Muscle layer of colon (tissue), 2 donors: ENCODE data around the gene AGBL1.

Experiments
- H3K27ac ChIP-seq: one replicate; pipeline ENCODE4 v1.7.0; 2013; ENCODE audit warnings: low read depth, mild to moderate bottlenecking, low read length, moderate library complexity
- H3K27me3 ChIP-seq, 2 donors: one replicate each; pipeline ENCODE4 v1.7.0; 2013; ENCODE audit warnings: low read length in 2 of 2, mild to moderate bottlenecking in 2 of 2; ENCODE audit not compliant: insufficient read depth in 2 of 2, control insufficient read depth in 1 of 2
- H3K36me3 ChIP-seq: one replicate; pipeline ENCODE4 v1.7.0; 2013; ENCODE audit warnings: mild to moderate bottlenecking, low read length; ENCODE audit not compliant: insufficient read depth
- H3K4me1 ChIP-seq: one replicate; pipeline ENCODE4 v1.7.0; 2013; ENCODE audit warnings: mild to moderate bottlenecking, low read length; ENCODE audit not compliant: insufficient read depth
- H3K4me3 ChIP-seq, 2 donors: one replicate each; pipeline ENCODE4 v1.7.0; 2013; ENCODE audit warnings: low read length in 2 of 2, low read depth in 1 of 2, mild to moderate bottlenecking in 1 of 2, moderate library complexity in 1 of 2
- H3K9ac ChIP-seq: one replicate; pipeline ENCODE4 v1.7.0; 2013; ENCODE audit warnings: low read length
- H3K9me3 ChIP-seq: one replicate; pipeline ENCODE4 v1.7.0; 2013; ENCODE audit warnings: mild to moderate bottlenecking, low read length
- donor health status: abdominal sarcoma.
- donor health status: Adenocarcinoma of cecum.

The AGBL1 gene

DNA sequence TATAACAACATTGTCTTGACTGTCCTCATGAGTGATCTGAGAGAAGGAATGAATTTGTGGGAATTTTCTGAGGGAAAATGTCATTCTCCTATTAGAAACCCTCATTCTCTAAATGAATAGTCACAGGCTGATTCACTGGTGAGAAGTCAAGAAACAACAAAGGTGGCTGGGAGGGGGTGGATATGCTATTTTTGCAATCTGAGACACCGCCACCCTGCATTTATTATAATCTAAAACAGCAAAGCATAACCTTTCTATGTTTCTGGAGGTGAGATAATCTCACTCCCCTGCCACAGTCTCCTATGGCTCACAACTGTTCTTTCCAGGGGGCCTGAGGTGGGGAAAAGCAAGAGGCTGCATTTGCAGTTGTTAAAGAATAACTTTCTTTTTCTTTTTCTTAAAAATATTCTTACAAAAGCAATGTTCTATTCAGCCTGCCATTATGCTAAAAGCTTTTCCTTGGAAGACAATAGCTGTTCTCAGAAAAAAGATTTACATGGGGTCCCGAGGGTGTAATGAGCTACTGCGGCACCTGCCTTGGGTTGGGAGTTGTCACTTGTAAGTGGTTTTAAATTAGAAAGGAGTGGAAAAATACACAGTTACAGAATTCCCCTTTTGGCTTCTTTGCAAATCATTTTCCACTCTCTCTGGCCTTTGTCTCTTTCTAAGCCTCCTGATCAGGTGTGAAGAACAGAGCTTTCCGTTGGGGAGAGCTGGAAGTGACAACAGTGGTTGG is 220.9 kb downstream of the AGBL1 start:
- Histone ChIP-seq H3K36me3 (no peaks in the 10 kb centered on the region), H3K4me3 (no peak overlapping the region), H3K4me1 (no peaks in the 10 kb centered on the region), H3K9ac (no peak overlapping the region), H3K27ac (no peak overlapping the region), H3K9me3 (no peaks in the 10 kb centered on the region), H3K27me3 (no peaks in the 10 kb centered on the region)

DNA sequence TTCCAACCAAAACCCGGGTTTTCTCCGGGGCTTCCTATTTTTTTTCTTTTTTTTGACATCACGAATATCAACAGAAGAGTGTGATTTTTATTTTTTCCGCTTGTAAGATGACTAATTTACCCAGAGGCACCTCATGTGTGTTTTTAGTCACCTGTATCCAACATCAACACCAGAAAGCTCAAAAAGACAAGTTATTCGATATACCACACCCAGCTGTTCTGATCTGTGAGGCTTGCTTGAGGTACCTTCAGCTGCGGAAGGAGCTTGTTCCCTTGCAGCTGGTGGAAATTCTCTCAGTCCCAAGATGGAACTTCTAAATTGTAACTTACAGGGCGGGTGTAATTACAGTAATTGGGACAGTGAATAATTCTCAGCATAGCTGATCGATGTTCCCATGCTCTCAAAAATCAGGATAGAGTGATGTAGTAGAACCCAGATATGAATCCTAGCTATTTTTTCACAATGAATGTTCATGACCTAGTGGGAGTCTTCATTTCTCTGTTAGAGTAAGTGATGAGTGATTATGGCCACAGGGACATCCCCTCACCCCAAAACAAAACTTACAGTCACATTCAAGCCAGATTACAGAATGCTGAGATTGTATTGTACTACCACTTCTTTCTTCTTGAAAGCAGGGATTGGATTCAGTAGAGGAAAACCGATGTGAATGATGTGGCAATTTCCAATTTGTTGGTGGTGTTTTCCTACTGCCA is 232.1 kb downstream of the AGBL1 start:
- H3K4me3 ChIP-seq, result no peak overlapping the region
- no peak overlapping the region for H3K27ac ChIP-seq
- no peaks in the 10 kb centered on the region for H3K27me3 ChIP-seq
- H3K36me3 ChIP-seq, result no peaks in the 10 kb centered on the region
- no peak overlapping the region for H3K9ac ChIP-seq
- H3K9me3 ChIP-seq, result no peaks in the 10 kb centered on the region
- no peaks in the 10 kb centered on the region for H3K4me1 ChIP-seq

DNA sequence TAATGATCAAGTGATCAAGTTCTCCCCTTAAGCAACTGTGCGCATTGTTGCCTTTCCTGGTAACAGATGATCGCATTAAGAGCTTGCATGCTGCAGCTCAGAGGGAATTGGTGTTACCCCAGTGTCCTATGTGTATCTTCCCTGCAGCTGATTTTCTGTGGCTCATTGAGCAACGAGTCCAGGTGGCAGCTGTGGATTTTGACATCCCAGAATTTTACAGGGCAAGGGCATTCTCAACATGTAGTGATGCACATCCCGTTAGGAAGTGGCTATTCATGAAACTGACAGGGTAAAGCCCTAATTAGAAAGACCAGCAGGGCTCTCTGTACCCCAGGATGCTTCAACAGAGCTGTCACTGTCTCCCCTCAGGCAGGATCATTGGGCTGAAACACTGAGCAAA is 232.8 kb downstream of the AGBL1 start:
- Histone ChIP-seq H3K36me3 (no peaks in the 10 kb centered on the region), H3K4me3 (no peak overlapping the region)

DNA sequence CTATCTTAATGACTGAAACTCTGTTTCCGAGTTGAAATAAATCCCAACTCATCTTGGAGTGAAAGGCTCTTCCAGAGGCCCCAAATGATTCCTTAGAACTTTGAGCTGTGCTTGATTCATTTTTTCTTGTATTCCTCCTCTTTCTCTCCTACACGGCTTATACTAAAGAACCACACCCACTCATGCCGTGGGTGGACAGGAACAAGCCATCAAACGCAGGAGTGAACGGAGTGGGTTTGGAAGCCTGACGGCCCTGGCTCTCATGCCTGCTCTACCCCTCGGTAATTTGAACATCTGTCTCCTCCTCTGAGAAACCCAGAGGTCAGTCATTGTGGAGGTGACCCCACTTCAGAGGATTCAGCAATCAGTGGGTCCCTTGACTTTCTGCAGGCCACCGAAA is 236.5 kb downstream of the AGBL1 start:
- H3K27ac ChIP-seq, result no peak overlapping the region
- no peaks in the 10 kb centered on the region for H3K36me3 ChIP-seq
- no peaks in the 10 kb centered on the region for H3K27me3 ChIP-seq
- H3K4me3 ChIP-seq, result no peak overlapping the region
- H3K9ac ChIP-seq, result no peak overlapping the region
- no peaks in the 10 kb centered on the region for H3K9me3 ChIP-seq
- no peaks in the 10 kb centered on the region for H3K4me1 ChIP-seq

More for the DNA sequence above, 232.8 kb downstream of the AGBL1 start:
- Histone ChIP-seq H3K27me3 (no peaks in the 10 kb centered on the region), H3K9me3 (no peaks in the 10 kb centered on the region), H3K9ac (no peak overlapping the region), H3K27ac (no peak overlapping the region), H3K4me1 (no peaks in the 10 kb centered on the region)

DNA sequence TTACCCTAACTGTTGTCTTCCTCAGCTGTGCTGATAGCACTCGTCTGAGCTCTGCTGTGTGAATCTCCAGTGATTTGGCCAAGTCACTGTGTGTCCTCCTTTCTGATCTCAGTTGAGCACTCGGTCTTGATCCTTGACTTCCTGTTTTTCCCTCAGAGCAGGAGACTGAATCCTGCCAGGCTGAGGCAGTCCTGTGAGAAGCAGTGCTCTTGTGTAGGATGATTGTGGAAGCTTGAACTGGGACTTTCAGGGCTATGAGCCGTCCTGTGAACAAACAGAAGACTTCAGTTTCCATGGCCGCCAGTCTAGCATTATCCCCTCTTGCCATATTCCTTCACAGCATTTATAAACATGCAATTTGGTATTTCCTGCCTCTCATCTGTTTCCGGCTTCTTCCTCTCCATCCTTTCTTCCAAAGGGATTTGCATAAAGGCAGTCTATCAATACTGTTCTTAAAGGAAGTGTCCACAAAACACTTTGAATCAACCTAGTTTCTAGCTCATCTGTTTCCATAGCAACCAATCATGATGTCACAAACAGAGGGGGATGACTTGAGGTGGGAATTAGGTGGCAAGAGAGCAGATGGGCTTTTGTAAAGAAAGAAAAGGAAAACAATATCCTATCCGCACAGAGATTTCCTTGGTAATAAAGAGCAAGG is 237.2 kb downstream of the AGBL1 start:
- Histone ChIP-seq H3K9ac (no peak overlapping the region), H3K4me3 (no peak overlapping the region), H3K9me3 (no peaks in the 10 kb centered on the region), H3K27me3 (no peaks in the 10 kb centered on the region), H3K4me1 (no peaks in the 10 kb centered on the region), H3K27ac (no peak overlapping the region), H3K36me3 (no peaks in the 10 kb centered on the region)

DNA sequence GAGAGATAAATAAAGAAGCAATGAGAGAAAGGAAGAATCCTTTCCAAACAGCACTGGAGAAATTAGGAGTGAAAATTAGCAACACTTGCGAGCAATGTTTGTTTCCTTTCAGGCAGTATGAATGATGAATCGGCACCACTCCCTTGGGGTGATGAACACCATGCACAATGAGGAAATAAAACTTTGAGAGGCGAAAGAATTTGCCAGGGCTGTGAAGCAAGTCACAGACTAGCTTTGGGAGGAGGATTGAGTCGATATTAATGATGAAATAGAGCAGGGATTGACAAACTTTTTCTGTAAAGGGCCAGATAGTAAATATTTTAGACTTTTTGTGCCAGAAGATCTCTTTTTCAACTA is 237.7 kb downstream of the AGBL1 start:
- H3K4me1 ChIP-seq, result no peaks in the 10 kb centered on the region
- no peaks in the 10 kb centered on the region for H3K36me3 ChIP-seq

DNA sequence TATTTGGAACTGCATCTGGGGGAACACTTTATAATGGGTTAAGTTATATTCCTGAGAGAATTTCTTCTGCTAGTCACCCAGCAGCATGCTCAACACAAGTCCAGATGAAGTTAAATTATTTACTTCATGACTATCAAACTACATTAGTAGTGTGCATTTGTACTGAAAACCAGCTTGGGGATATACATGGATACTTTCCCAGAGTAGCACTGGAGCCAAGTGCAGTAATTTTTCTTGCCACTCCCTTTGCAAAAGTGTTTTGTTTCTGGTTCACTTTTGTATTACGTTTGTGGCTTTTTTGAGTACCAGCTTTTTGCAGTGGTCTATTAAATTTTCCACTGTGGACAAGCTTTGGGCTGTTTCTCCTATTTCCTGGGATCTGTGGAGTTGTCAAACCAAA is 243.0 kb downstream of the AGBL1 start:
- H3K27me3 ChIP-seq, result no peaks in the 10 kb centered on the region

More for the DNA sequence above, 237.7 kb downstream of the AGBL1 start:
- Histone ChIP-seq H3K27me3 (no peaks in the 10 kb centered on the region), H3K4me3 (no peak overlapping the region), H3K9me3 (no peaks in the 10 kb centered on the region), H3K27ac (no peak overlapping the region), H3K9ac (no peak overlapping the region)

DNA sequence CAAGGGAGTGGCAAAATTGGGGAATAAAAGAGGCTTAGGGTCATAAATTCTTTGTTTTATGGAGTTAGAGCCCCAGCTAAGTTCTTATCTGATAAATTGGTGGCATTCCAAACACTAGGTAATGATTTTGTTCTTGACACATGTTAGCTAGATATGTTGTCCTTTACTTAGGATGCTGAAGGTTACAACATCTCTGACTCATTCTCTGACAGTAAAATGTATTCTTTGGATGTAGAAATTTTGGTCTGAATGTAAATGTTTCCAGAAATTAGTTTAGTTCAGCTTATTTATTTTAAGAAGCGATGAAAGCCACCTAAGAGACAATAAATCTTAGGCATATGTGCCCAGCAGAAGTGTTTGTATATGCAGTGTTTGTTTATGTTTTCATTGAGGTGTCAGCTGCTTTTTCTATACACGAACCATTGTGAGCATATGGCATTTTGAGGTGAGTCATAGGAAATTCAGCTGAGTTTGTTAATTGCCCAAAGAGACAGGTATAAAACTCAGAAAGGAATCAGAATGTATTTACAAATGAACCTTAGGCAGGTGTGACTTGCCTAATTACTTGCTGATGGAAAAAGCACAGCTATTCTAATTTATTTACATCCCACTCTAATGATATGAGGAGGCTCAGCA is 247.7 kb downstream of the AGBL1 start:
- Histone ChIP-seq H3K36me3 (no peaks in the 10 kb centered on the region), H3K4me3 (no peak overlapping the region), H3K27ac (no peak overlapping the region), H3K4me1 (no peaks in the 10 kb centered on the region), H3K27me3 (no peaks in the 10 kb centered on the region), H3K9me3 (peaks cover 6% of the 10 kb centered on the region), H3K9ac (no peak overlapping the region)

More for the DNA sequence above, 243.0 kb downstream of the AGBL1 start:
- no peak overlapping the region for H3K9ac ChIP-seq
- H3K36me3 ChIP-seq, result no peaks in the 10 kb centered on the region
- H3K4me3 ChIP-seq, result no peak overlapping the region
- H3K4me1 ChIP-seq, result no peaks in the 10 kb centered on the region
- H3K27ac ChIP-seq, result no peak overlapping the region
- no peaks in the 10 kb centered on the region for H3K9me3 ChIP-seq

DNA sequence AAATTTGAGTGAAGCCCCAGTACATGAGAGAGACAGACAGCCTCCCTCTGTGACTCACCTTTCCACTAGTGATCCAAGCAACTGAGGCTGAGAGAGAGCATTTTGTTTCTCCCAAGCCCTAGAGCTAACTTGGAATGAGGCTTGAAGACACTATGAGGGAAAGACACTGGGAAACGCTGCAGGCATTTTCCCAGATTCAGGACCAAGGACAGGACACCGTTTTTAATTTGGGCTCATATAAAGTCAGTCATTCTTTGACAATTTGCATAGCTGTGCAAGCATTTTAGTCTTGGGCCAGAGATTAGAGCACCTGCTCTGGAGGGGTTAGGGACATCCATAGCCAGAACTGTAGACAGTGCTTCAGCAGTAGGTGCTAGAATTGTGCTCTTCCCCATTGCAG is 249.0 kb downstream of the AGBL1 start:
- peaks cover 6% of the 10 kb centered on the region for H3K9me3 ChIP-seq
- H3K27me3 ChIP-seq, result no peaks in the 10 kb centered on the region
- no peaks in the 10 kb centered on the region for H3K4me1 ChIP-seq
- no peaks in the 10 kb centered on the region for H3K36me3 ChIP-seq
- H3K4me3 ChIP-seq, result no peak overlapping the region
- no peak overlapping the region for H3K27ac ChIP-seq
- H3K9ac ChIP-seq, result no peak overlapping the region

DNA sequence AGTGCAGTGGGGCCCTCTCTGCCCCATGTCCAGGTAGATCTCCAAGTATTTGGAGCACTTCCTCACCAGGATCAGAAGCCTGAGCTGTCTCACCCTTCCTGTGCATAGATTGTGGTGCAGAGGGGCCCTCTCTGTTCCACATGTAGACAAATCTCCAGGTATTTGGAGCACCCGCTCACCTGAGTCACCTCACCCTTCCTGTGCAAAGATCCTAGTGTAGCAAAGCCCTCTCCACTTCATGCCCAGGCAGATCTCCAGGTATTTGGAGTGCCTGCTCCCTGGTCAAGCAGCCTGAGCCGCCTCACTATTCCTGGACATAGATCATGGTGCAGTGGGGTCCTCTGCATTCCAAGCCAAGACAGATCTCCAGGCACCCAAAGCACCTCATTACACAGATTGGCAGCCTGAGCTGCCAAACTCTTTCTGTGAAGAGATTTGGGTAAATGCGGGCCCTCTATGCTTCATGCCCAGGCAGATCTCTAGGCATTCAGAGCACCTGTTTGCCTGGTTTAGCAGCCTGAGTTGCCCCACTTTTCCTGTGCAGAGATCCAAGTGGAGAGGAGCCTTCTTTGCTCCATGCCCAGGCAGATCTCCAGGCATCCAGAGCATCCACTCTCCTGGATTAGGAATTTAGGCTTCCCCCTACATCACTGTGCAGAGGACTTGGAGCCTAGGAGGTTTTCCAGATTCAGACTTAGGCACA is 249.8 kb downstream of the AGBL1 start:
- Histone ChIP-seq H3K36me3 (no peaks in the 10 kb centered on the region), H3K27me3 (no peaks in the 10 kb centered on the region), H3K4me3 (no peak overlapping the region), H3K27ac (no peak overlapping the region), H3K4me1 (no peaks in the 10 kb centered on the region), H3K9ac (no peak overlapping the region), H3K9me3 (peaks cover 6% of the 10 kb centered on the region)

DNA sequence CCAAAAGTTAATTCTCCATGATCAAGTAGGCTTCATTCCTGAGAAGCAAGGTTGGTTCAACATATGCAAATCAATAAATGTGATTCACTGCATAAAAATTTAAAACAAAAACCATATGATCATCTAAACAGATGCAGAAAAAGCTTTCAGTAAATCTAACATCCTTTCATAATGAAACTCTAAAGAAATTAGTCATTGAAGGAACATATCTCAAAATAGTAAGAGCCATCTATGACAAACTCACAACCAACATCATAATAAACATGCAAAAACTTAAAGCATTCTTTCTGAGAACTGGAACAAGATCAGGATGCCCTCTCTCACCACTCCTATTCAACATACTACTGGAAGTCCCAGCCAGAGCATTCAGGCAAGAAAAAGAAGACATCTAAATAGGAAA is 254.1 kb downstream of the AGBL1 start:
- Histone ChIP-seq H3K9me3 (peaks cover 6% of the 10 kb centered on the region), H3K27me3 (no peaks in the 10 kb centered on the region), H3K4me1 (no peaks in the 10 kb centered on the region), H3K36me3 (no peaks in the 10 kb centered on the region), H3K9ac (no peak overlapping the region), H3K27ac (no peak overlapping the region), H3K4me3 (no peak overlapping the region)
